ENCODE results near the gene PABPN1L.

Gene PABPN1L

GRCh38 chr16:88856122-88856827 is 10.2 kb downstream of the PABPN1L start:
- no peak for DNase-seq (ENCODE audit: low read depth)
- peak overlapping the region; percentile 80 for H3K4me3 ChIP-seq (ENCODE audit: low read depth, low read length)
- TF ChIP-seq, protein P1, sequence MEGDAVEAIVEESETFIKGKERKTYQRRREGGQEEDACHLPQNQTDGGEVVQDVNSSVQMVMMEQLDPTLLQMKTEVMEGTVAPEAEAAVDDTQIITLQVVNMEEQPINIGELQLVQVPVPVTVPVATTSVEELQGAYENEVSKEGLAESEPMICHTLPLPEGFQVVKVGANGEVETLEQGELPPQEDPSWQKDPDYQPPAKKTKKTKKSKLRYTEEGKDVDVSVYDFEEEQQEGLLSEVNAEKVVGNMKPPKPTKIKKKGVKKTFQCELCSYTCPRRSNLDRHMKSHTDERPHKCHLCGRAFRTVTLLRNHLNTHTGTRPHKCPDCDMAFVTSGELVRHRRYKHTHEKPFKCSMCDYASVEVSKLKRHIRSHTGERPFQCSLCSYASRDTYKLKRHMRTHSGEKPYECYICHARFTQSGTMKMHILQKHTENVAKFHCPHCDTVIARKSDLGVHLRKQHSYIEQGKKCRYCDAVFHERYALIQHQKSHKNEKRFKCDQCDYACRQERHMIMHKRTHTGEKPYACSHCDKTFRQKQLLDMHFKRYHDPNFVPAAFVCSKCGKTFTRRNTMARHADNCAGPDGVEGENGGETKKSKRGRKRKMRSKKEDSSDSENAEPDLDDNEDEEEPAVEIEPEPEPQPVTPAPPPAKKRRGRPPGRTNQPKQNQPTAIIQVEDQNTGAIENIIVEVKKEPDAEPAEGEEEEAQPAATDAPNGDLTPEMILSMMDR (IDR thresholded peaks at IDR 0.05; ENCODE audit: low read depth, low read length, missing control alignments) = no peak

DNA sequence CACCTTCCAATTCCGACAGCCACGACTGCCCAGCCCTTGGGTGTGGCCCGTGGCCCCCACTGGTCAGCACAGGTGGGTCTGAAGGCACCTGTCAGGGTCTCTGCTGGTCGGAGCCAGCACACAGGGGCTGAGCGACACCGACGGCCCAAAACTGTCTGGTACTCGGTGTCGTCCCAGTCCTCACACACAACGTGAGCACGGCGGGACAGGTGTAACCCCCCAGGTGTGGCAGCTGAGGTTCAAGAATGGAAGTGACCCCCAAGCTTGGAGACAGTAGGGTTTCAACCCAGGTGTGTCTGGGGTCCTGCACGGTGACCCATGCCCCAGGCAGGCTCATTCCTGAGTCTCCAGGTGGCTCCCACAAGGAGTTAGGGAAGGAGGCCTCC is 10.7 kb downstream of the PABPN1L start:
- TF ChIP-seq, protein P1 (IDR thresholded peaks at IDR 0.05; ENCODE audit: low read depth, low read length, missing control alignments) = no peak
- DNase-seq (ENCODE audit: low read depth) = no peak
- H3K4me3 ChIP-seq (ENCODE audit: low read depth, low read length) = peak overlapping the region; percentile 80
- in situ Hi-C loops (cut with HindIII; ENCODE audit: low sequenced_read_pairs) = loop anchor here (25.0 kb wide), 1 partner anchor 93 kb away; no protein-coding TSS in a partner anchor

More at GRCh38 chr16:88856122-88856827, 10.2 kb downstream of the PABPN1L start:
- in situ Hi-C loops (cut with HindIII; ENCODE audit: low sequenced_read_pairs) = loop anchor here (25.0 kb wide), 1 partner anchor 94 kb away; no protein-coding TSS in a partner anchor

DNA sequence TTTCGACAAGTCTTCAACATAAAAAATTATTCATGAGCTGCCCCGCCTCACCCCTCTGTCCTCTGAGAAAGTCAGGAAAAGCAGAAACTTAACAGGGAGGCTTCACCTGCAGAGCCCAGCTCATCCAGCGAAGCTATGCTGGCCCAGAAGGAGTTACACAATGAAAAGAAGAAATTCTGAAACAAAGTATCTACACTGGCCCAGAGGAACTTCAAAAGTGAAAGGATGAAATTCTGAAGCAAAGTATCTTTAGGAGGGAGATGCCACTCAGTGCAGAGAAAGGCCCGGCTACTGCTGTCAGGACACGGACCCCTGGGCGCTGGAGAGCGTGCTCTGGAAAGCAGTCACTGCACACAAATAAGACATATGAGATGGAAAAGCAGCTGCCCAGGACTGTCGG is 11.3 kb downstream of the PABPN1L start:
- TF ChIP-seq, protein P1 (IDR thresholded peaks at IDR 0.05; ENCODE audit: low read depth, low read length, missing control alignments) = no peak
- no peak for DNase-seq (ENCODE audit: low read depth)
- no peak overlapping the region for H3K4me3 ChIP-seq (ENCODE audit: low read depth, low read length)
- in situ Hi-C loops (cut with HindIII; ENCODE audit: low sequenced_read_pairs) = loop anchor here (25.0 kb wide), 1 partner anchor 93 kb away; no protein-coding TSS in a partner anchor

DNA sequence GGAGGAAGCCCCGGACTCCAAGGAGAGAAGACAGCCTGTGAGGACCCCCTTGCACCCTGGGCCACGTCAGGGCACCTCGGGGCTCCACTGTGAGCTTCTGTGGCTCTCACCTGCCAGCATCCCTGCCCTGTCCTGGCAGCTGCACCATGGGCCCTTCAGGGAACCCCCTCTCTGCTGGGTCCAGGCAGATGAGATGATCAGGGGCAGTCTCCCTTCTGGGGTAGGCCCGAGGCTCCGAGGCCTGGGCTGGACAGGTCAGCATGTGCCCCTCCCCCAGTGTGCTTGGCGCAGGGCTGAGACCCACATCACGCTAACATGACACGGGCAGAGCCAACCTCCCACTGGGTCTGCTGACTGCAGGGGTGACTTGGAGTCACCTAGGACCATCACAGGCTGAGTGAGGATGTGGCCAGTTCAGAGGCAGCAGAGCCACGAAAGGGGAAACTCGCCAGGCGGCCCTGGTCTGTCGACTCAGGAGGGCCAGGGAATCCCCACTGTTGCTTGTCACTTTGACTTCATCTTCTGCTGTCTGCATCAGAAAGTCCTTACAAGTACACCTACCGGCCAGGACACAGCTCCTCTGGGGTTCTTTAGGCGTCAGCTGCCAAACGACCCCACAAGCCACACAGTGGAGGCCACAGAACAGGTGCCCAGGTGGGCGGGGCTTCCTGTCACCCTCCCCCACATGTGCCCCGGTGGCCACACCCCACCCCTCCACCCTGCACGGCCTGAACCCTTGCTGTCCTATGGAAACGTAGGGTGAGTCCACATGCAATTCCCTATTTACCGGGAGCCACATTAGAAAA is 12.0 kb downstream of the PABPN1L start:
- no peak for DNase-seq (ENCODE audit: low read depth)
- in situ Hi-C loops (cut with HindIII; ENCODE audit: low sequenced_read_pairs) = loop anchor here (25.0 kb wide), 1 partner anchor 92 kb away; no protein-coding TSS in a partner anchor
- no peak overlapping the region for H3K4me3 ChIP-seq (ENCODE audit: low read depth, low read length)
- TF ChIP-seq, protein P1 (IDR thresholded peaks at IDR 0.05; ENCODE audit: low read depth, low read length, missing control alignments) = no peak

DNA sequence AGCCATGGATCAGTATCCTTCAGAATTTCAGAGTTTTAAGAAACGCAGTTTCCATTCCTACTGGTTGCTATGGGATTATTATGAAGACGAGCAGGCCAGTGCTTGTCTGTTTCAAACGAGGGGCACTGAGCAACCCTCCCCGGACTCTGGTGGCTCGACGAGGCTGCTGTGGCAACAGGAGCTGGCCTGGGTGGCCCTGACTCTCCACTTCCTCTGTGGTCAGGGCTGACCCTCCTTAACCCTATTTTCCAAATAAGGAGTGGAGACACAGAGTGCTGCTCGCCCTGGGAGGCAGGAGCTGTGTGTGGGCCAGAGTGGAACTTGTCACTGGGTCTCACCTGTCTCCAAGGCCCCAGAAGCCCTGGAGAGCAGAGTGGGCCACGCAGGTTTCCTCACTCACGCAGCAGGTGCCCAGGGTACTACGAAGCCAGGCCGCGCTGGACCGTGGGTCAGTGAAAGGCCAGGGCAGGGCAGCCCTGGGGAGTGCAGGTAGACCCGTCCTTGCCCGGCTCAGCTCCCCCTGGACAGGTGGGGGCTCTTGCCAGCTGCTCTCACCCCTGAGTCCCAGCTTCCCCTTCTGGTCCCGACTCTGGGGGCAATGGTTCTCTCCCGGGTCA is 13.0 kb downstream of the PABPN1L start:
- in situ Hi-C loops (cut with HindIII; ENCODE audit: low sequenced_read_pairs) = loop anchor here (25.0 kb wide), 1 partner anchor 91 kb away; no protein-coding TSS in a partner anchor
- no peak for DNase-seq (ENCODE audit: low read depth)
- TF ChIP-seq, protein P1 (IDR thresholded peaks at IDR 0.05; ENCODE audit: low read depth, low read length, missing control alignments) = no peak
- no peak overlapping the region for H3K4me3 ChIP-seq (ENCODE audit: low read depth, low read length)

- no peak for DNase-seq (ENCODE audit: low read depth)
- TF ChIP-seq, protein P1 (IDR thresholded peaks at IDR 0.05; ENCODE audit: low read depth, low read length, missing control alignments) = no peak
- in situ Hi-C loops (cut with HindIII; ENCODE audit: low sequenced_read_pairs) = loop anchor here (25.0 kb wide), 1 partner anchor 89 kb away; no protein-coding TSS in a partner anchor
- H3K4me3 ChIP-seq (ENCODE audit: low read depth, low read length) = no peak overlapping the region
Measured at GRCh38 chr16:88851616-88852015, 14.8 kb downstream of the PABPN1L start.

Measured in astrocyte of the cerebellum (primary cell).